Muscle layer of colon (tissue), 2 donors: ENCODE measurements around the gene THOP1.

Experiments
- H3K27ac ChIP-seq: one replicate; pipeline ENCODE4 v1.7.0; 2013; ENCODE audit warnings: low read depth, mild to moderate bottlenecking, low read length, moderate library complexity
- H3K27me3 ChIP-seq, 2 donors: one replicate each; pipeline ENCODE4 v1.7.0; 2013; ENCODE audit warnings: low read length in 2 of 2, mild to moderate bottlenecking in 2 of 2; ENCODE audit not compliant: insufficient read depth in 2 of 2, control insufficient read depth in 1 of 2
- H3K36me3 ChIP-seq: one replicate; pipeline ENCODE4 v1.7.0; 2013; ENCODE audit warnings: mild to moderate bottlenecking, low read length; ENCODE audit not compliant: insufficient read depth
- H3K4me1 ChIP-seq: one replicate; pipeline ENCODE4 v1.7.0; 2013; ENCODE audit warnings: mild to moderate bottlenecking, low read length; ENCODE audit not compliant: insufficient read depth
- H3K4me3 ChIP-seq, 2 donors: one replicate each; pipeline ENCODE4 v1.7.0; 2013; ENCODE audit warnings: low read length in 2 of 2, low read depth in 1 of 2, mild to moderate bottlenecking in 1 of 2, moderate library complexity in 1 of 2
- H3K9ac ChIP-seq: one replicate; pipeline ENCODE4 v1.7.0; 2013; ENCODE audit warnings: low read length
- H3K9me3 ChIP-seq: one replicate; pipeline ENCODE4 v1.7.0; 2013; ENCODE audit warnings: mild to moderate bottlenecking, low read length
- donor health status: abdominal sarcoma.
- donor health status: Adenocarcinoma of cecum.

The THOP1 gene

GRCh38 chr19:2755811-2756210 lies 29.5 kb upstream of the THOP1 start:
- H3K27ac ChIP-seq, result no peak overlapping the region

DNA sequence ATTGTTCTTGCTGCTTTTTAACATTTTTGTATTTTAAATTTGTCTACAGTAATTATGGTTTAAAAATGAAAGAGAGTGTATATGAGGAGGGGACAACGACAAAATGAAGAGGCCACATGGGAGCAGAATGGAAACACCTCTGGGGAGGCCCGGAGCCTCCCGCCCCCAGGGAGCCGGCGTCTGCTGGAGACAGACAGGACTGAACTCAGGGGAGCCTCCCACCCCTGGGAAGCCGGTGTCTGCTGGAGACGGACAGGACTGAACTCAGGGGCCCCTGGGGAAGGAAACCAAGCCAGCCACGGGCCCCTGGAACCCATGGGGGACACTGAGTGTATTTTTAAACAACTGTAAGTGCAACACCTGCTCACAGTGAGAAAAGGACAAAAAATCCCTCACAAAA lies 28.8 kb upstream of the THOP1 start:
- no peak overlapping the region for H3K4me3 ChIP-seq
- no peaks in the 10 kb centered on the region for H3K27me3 ChIP-seq
- H3K27ac ChIP-seq, result no peak overlapping the region
- H3K9me3 ChIP-seq, result no peaks in the 10 kb centered on the region
- H3K9ac ChIP-seq, result no peak overlapping the region
- H3K4me1 ChIP-seq, result no peaks in the 10 kb centered on the region
- peaks cover 27% of the 10 kb centered on the region for H3K36me3 ChIP-seq

More at GRCh38 chr19:2755811-2756210, 29.5 kb upstream of the THOP1 start:
- H3K36me3 ChIP-seq, result peaks cover 27% of the 10 kb centered on the region
- H3K27me3 ChIP-seq, result no peaks in the 10 kb centered on the region
- H3K4me3 ChIP-seq, result no peak overlapping the region
- H3K4me1 ChIP-seq, result no peaks in the 10 kb centered on the region
- H3K9me3 ChIP-seq, result no peaks in the 10 kb centered on the region
- H3K9ac ChIP-seq, result no peak overlapping the region

GRCh38 chr19:2756921-2757881 lies 28.1 kb upstream of the THOP1 start:
- no peaks in the 10 kb centered on the region for H3K27me3 ChIP-seq
- H3K9me3 ChIP-seq, result no peaks in the 10 kb centered on the region
- no peak overlapping the region for H3K4me3 ChIP-seq
- no peak overlapping the region for H3K27ac ChIP-seq
- no peaks in the 10 kb centered on the region for H3K4me1 ChIP-seq
- no peak overlapping the region for H3K9ac ChIP-seq
- H3K36me3 ChIP-seq, result peaks cover 32% of the 10 kb centered on the region

DNA sequence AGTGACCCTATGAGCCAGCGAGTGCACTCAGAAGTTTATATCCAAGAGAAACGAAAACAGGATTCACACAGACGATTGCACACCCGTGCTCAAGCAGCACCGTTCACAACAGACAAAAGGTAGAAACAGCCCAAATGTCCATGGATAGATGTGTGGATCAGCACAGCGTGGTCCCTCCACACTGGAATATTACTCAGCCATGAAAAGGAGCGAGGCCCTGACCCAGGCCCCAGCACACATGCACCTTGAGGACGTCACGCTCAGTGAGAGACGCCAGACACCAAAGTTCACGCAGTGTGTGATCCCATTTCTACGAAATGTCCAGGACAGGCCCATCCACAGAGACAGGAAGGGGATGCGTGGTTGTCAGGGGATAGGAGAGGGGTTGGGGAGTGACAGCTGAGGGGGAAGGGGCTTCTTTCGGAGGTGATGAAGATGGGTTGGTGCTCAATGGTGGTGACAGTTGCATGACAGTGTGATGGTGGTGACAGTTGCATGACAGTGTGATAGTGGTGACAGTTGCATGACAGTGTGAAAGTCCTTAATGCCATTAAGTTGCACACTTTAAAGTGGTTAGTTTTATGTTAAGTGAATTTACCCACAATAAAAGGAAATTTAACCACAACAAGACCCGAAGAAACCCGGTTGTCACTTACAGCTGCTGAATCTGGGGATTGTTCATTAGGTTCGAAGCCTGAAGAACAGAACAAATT lies 26.5 kb upstream of the THOP1 start:
- Histone ChIP-seq H3K4me1 (no peaks in the 10 kb centered on the region), H3K27me3 (no peaks in the 10 kb centered on the region), H3K27ac (no peak overlapping the region), H3K4me3 (no peak overlapping the region), H3K9ac (no peak overlapping the region), H3K9me3 (no peaks in the 10 kb centered on the region), H3K36me3 (peaks cover 48% of the 10 kb centered on the region)

DNA sequence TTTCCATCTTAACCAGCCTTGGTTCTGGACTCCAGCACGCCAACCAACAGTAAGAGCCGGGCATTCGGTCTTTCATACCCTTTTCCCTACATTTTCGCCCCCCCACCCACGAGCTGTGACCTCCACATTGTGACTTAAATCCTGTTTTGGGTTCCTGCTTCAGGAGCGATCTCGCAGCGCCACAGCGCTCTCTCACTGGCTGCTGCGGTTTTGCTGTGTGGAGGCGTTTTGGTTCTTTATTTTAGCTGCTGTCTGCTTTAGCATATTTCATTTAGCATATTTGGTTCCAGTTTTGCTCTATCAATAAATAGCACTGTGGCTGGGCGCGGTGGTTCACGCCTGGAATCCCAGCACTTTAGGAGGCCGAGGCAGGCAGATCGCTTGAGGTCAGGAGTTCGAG lies 25.9 kb upstream of the THOP1 start:
- no peak overlapping the region for H3K4me3 ChIP-seq
- no peaks in the 10 kb centered on the region for H3K27me3 ChIP-seq
- H3K36me3 ChIP-seq, result peaks cover 53% of the 10 kb centered on the region
- H3K9me3 ChIP-seq, result no peaks in the 10 kb centered on the region
- H3K4me1 ChIP-seq, result no peaks in the 10 kb centered on the region
- no peak overlapping the region for H3K27ac ChIP-seq
- no peak overlapping the region for H3K9ac ChIP-seq

DNA sequence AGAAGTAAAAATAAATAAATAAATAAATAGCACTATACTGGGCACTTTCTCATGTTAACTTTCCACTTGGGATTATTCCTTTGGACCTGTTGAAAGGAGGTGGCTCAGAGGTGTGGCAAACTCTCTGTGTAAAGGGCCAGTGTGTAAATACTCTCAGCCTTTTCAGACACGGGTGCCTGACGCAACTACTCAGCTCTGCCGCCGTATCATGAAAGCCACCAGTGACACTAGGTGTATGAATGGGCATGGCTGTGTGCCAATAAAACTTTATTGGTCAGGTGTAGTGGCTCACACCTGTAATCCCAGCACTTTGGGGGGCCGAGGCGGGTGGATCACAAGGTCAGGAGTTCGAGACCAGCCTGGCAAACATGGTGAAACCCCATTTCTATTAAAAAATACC lies 25.3 kb upstream of the THOP1 start:
- no peak overlapping the region for H3K9ac ChIP-seq
- no peak overlapping the region for H3K4me3 ChIP-seq
- H3K27ac ChIP-seq, result no peak overlapping the region
- H3K36me3 ChIP-seq, result peaks cover 57% of the 10 kb centered on the region
- H3K27me3 ChIP-seq, result no peaks in the 10 kb centered on the region
- no peaks in the 10 kb centered on the region for H3K9me3 ChIP-seq
- no peaks in the 10 kb centered on the region for H3K4me1 ChIP-seq

DNA sequence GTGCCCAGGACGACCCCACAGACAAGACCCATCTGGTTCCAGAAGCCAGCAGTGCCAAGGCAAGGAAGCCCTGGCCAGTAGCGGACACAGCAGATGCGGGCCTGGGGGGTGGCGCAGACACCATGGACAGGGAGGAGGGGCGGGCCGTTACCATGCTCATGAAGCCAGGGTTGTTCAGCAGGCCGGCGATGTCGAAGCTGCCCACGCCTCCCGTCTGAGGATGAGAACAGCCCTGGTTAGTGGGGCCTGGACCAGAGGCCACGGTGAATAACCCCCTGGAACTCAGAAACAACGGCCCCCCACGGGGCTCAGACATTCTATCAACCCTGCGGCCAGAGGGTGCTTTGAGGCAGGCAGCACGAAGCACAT lies 24.0 kb upstream of the THOP1 start:
- H3K4me3 ChIP-seq, result no peak overlapping the region
- H3K36me3 ChIP-seq, result peaks cover 59% of the 10 kb centered on the region
- no peaks in the 10 kb centered on the region for H3K27me3 ChIP-seq
- H3K9me3 ChIP-seq, result no peaks in the 10 kb centered on the region
- H3K4me1 ChIP-seq, result no peaks in the 10 kb centered on the region
- H3K9ac ChIP-seq, result no peak overlapping the region
- H3K27ac ChIP-seq, result no peak overlapping the region

DNA sequence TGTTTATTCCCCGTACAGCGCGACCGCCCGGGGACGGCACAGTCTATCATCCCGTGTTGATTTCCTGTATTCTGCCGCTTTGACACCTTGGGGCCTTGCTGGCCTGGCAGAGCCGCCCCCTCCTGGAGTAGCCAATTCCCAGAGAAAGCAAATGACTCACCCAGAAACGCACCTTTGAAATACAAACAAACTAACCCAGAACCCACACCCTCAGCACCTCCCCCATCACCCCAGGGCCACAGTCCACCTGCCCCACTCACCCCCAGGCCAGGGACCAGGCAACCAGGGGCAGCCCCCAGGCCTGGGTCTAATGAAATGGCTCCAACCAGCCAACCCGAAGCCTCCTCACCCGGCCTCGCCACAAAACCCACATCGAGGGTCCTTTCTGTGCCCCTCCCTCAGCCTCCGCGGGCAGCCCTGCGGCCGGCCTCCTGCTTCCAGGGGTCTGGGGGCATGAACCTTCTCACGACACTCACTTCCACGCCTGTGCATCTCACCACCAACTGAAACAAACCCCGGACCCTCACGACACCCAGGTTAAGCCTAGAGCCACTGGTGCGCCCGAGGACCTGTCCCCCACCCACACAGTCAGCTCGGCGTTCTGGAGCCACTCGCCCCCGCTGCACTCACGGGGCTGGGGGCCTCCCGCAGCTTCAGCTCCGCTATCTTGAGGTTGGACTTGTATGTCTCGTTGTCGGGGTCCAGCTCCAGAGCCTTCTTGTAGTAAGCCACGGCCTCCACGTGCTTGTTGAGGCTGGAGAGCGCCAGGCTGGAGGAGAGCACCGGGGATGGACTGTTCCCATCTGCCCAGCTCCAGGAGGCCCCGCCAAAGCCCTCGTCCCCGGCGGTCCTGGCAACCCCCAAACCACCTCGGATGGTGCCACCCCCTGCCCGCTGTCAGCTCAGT lies 23.2 kb upstream of the THOP1 start:
- H3K36me3 ChIP-seq, result peaks cover 57% of the 10 kb centered on the region
- H3K4me3 ChIP-seq, result no peak overlapping the region
- H3K9me3 ChIP-seq, result no peaks in the 10 kb centered on the region
- H3K4me1 ChIP-seq, result no peaks in the 10 kb centered on the region
- H3K27ac ChIP-seq, result no peak overlapping the region
- no peak overlapping the region for H3K9ac ChIP-seq
- no peaks in the 10 kb centered on the region for H3K27me3 ChIP-seq

- Histone ChIP-seq H3K27ac (no peak overlapping the region), H3K36me3 (peaks cover 62% of the 10 kb centered on the region), H3K9ac (no peak overlapping the region), H3K9me3 (no peaks in the 10 kb centered on the region), H3K4me1 (no peaks in the 10 kb centered on the region), H3K4me3 (no peak overlapping the region), H3K27me3 (no peaks in the 10 kb centered on the region)
These were observed 22.4 kb upstream of the THOP1 start for GRCh38 chr19:2762783-2763496.

- H3K9ac ChIP-seq, result no peak overlapping the region
- no peaks in the 10 kb centered on the region for H3K4me1 ChIP-seq
- H3K9me3 ChIP-seq, result no peaks in the 10 kb centered on the region
- H3K36me3 ChIP-seq, result peaks cover 65% of the 10 kb centered on the region
- no peaks in the 10 kb centered on the region for H3K27me3 ChIP-seq
- H3K27ac ChIP-seq, result no peak overlapping the region
- H3K4me3 ChIP-seq, result no peak overlapping the region
These were observed 21.6 kb upstream of the THOP1 start for GRCh38 chr19:2763687-2764086.
